ENCODE measurements around the gene PMS1. TPM values are rescaled to one million over a fixed set of nuclear protein-coding genes. Genes with fewer than 3 reads are reported as not detected.

PMS1 gene
- total and polyA plus RNA-seq, 2 donors from 2014 or later, result 6.9 to 23.5 TPM

DNA sequence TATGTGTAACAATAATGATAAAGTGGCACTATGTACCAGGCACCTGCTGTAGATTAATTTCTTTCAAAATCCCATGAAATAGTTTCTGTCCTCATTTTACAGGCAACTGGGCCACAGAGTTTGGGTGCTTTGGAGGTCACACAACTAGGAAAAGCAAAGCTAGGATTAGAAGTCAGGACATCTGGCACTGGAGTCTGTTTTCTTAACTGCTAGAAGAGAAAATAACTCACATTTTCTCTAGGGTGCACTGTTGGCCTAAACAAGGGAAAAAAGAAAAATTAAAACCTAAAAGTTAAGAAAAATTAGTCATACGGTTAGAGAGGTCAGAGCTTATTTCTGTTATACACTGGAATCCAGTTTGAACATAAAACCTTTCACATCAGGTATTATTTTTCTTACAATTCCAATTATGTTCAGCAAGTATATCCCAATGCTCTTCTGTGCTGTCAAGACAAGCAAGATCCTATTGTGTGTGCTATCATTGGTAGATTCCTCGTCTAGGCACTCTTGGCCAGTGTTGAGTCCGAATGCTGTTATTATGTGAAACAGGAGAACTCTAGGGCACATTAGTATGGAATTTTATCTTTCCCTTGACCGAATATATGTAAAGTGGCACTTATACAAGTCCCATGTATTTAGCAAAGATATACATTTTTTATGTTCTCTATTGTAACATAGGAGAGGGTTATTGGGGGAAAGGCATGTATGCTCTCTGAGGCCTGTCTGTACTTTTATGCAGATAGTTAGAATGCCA lies 20.2 kb upstream of the PMS1 start:
- DNase-seq (peak in 1 of 5 donors; percentile 38), FAIRE-seq (no peak)
- intact Hi-C loops (cut with DNase I), result no loop called here
- TF ChIP-seq CTCF (IDR thresholded peaks at IDR 0.05; ENCODE audit: borderline replicate concordance, extremely low read depth, insufficient read depth), result no peak
- H3K9ac ChIP-seq (ENCODE audit: low read length in 3 of 3), result no peak overlapping the region
- no peaks in the 10 kb centered on the region for H3K9me3 ChIP-seq (ENCODE audit: control insufficient read depth in 2 of 3, insufficient read depth in 1 of 3, low read length in 3 of 3)
- H3K4me3 ChIP-seq (ENCODE audit: low read length in 3 of 3), result peak overlapping the region in 1 of 3 donors; percentile 99
- H3K27me3 ChIP-seq (ENCODE audit: control insufficient read depth, insufficient read depth, low read length), result no peaks in the 10 kb centered on the region
- H3K4me1 ChIP-seq (ENCODE audit: control insufficient read depth in 2 of 3, insufficient read depth in 2 of 3, low read depth in 1 of 3, low read length in 3 of 3), result peaks cover 0 to 5% (median 3%) of the 10 kb centered on the region in 3 donors
- peaks cover 2 to 9% (median 6%) of the 10 kb centered on the region in 3 donors for H3K36me3 ChIP-seq (ENCODE audit: control insufficient read depth in 2 of 3, insufficient read depth in 3 of 3, low read length in 3 of 3)
- H3K27ac ChIP-seq (ENCODE audit: low read depth in 2 of 2, low read length in 2 of 2), result no peak overlapping the region

DNA sequence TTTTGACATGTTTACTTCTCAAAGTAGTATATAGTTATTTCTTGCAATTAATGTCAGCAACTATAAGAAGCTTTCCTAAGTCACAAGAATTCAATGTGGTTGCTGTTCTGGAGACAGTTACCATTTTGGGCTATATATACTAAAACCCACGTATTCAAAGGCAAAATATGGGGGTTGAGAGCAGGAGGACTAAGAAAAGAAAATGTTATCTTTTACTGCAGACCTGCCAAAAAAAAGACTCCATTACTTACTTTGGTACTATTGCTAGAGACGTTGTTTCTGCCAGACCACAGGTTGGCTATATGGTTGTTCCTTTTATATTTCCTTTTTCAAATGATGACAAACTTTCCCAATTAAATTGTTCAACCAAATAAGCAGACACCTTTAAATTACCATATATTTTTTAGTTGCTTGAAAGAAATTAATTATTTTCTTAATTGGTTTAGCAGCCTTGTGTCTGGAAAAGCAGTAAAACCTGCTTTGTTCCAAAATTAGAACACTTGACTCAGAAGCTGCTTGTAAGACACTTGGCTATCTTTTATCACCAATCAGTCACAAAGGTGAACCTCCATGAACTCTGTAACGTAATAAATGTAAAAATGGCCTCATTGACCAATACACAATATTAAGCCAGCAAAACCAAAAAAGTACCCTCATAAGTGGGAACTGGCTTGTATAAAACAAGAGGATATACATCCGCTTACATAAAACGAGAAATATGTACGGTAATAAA lies 13.5 kb upstream of the PMS1 start:
- intact Hi-C loops (cut with DNase I), result no loop called here
- H3K27me3 ChIP-seq (ENCODE audit: control insufficient read depth, insufficient read depth, low read length), result no peaks in the 10 kb centered on the region
- H3K36me3 ChIP-seq (ENCODE audit: control insufficient read depth in 2 of 3, insufficient read depth in 3 of 3, low read length in 3 of 3), result peaks cover 5 to 38% (median 22%) of the 10 kb centered on the region in 3 donors

GRCh38 chr2:189772212-189772611 lies 12.0 kb upstream of the PMS1 start:
- intact Hi-C loops (cut with DNase I), result no loop called here
- no peak overlapping the region for H3K4me3 ChIP-seq (ENCODE audit: low read length in 3 of 3)
- H3K27me3 ChIP-seq (ENCODE audit: control insufficient read depth, insufficient read depth, low read length), result no peaks in the 10 kb centered on the region
- no peaks in the 10 kb centered on the region for H3K9me3 ChIP-seq (ENCODE audit: control insufficient read depth in 2 of 3, insufficient read depth in 1 of 3, low read length in 3 of 3)
- FAIRE-seq (no peak), DNase-seq (no peak)
- no peaks in the 10 kb centered on the region for H3K4me1 ChIP-seq (ENCODE audit: control insufficient read depth in 2 of 3, insufficient read depth in 2 of 3, low read depth in 1 of 3, low read length in 3 of 3)
- no peak for TF ChIP-seq CTCF (IDR thresholded peaks at IDR 0.05; ENCODE audit: borderline replicate concordance, extremely low read depth, insufficient read depth)
- no peak overlapping the region for H3K27ac ChIP-seq (ENCODE audit: low read depth in 2 of 2, low read length in 2 of 2)
- no peak overlapping the region for H3K9ac ChIP-seq (ENCODE audit: low read length in 3 of 3)
- peaks cover 6 to 32% (median 22%) of the 10 kb centered on the region in 3 donors for H3K36me3 ChIP-seq (ENCODE audit: control insufficient read depth in 2 of 3, insufficient read depth in 3 of 3, low read length in 3 of 3)

More for the DNA sequence above, 13.5 kb upstream of the PMS1 start:
- no peak overlapping the region for H3K9ac ChIP-seq (ENCODE audit: low read length in 3 of 3)
- no peak overlapping the region for H3K4me3 ChIP-seq (ENCODE audit: low read length in 3 of 3)
- H3K27ac ChIP-seq (ENCODE audit: low read depth in 2 of 2, low read length in 2 of 2), result no peak overlapping the region
- DNase-seq (no peak), FAIRE-seq (no peak)
- no peak for TF ChIP-seq CTCF (IDR thresholded peaks at IDR 0.05; ENCODE audit: borderline replicate concordance, extremely low read depth, insufficient read depth)
- no peaks in the 10 kb centered on the region for H3K9me3 ChIP-seq (ENCODE audit: control insufficient read depth in 2 of 3, insufficient read depth in 1 of 3, low read length in 3 of 3)
- H3K4me1 ChIP-seq (ENCODE audit: control insufficient read depth in 2 of 3, insufficient read depth in 2 of 3, low read depth in 1 of 3, low read length in 3 of 3), result no peaks in the 10 kb centered on the region
